NCI-H2227 (cell line): ENCODE data around the gene NCBP1.
"Not testable (repeated sequence)": the region's sequence is repeated elsewhere in the genome, so short reads cannot be mapped to it uniquely, and the experiment has no call there.

Experiments
- DNase-seq: peaks from one replicate; lab custom pipeline; 2025; ENCODE audit not compliant: unreplicated experiment; lab: John Stamatoyannopoulos, UW

The NCBP1 gene

GRCh38 chr9:97622483-97622882 is 11.1 kb upstream of the NCBP1 start:
- not testable (repeated sequence) for DNase-seq

DNA sequence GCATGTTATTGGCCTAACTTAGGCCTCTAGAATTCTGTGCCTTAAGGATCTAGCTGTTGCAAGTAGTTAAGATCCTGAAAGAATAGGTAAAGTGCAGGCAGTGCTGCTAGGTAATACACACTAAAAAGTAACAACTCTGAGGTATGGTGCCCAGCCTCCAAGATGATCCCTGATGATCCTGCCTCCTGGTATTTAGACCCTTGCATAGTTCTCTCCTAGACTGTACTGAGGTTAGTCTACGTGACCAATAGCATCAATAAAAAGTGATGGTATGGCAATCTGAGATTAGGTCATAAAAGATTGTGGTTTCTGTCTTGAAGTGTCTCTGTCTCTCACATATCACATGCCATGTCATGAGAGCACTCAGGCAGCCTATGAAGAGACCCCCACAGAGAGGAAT is 9.7 kb upstream of the NCBP1 start:
- DNase-seq, result no peak

- no peak for DNase-seq
Measured at GRCh38 chr9:97625620-97626019, 8.0 kb upstream of the NCBP1 start.

DNA sequence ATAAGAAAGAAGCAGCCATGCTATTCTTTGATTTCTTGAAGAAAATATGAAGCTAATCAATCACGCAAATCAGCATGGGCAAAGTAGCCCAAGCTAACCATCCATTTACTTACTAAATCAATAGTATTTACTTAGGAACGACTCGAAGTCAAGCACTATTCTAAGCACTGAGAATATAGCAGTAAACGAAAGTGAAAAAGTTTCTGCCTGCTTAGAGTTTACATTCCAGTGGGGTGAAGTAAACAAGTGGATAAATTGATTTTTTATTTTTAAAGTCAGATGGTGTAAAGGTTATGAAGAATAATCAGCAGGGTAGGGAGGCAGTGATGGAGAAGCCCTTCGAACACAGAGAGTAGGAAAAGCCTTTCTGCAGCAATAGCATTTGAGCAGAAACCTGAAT is 6.0 kb upstream of the NCBP1 start:
- DNase-seq, result no peak

GRCh38 chr9:97628668-97629067 is 5.0 kb upstream of the NCBP1 start:
- no peak for DNase-seq

DNA sequence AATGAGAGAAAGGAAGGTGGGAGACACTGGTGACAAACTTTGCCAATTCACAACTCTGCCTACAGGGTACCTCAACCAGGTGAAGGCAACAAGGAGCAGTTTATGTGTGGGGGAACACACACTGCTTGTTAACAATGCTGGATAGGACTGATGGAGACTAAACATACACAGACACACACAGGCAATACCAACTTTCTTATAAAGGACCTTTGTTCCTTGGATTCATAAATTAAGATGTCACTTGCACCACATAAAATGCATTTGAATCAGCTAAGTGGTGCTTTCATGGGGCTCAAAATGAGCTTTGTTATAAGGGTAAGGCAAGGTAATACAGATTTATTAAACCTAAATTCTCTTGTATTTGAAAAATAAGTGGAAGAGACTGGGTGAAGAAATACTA is 4.5 kb upstream of the NCBP1 start:
- DNase-seq, result no peak

- no peak for DNase-seq
Measured at GRCh38 chr9:97630591-97630990, 3.0 kb upstream of the NCBP1 start.

DNA sequence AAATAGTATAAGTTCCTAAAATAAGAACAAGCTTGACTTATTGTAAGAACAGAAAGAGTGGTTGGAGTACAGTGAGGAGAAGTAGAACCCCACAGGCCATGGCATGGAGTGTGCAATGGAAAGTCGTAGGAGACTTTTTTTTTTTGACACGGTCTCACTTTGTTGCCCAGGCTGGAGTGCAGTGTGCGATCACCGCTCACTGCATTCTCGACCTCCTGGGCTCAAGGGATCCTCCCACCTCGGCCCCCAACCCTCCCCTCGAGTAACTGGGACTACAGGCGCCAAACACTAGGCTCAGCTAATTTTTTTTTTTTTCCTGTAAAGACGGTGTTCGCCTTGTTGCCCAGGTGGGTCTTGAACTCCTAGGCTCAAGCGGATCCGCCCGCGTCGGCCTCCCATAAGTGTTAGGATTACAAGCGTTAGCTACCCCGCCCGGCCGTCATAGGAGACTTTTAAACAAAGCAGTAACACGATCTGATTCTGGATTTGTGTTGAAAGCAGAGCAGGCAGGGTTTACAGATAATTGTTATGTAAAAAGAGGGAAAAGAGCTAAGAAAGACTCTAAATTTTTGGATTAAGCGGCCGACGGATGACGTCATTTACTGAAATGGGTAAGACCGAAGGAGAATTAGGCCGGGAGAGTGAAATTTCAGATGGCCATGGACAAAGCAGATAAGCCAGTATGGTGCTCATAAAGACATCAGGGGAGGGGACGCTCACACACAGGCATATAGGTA is 1.2 kb upstream of the NCBP1 start:
- DNase-seq, result peak; percentile 76

DNA sequence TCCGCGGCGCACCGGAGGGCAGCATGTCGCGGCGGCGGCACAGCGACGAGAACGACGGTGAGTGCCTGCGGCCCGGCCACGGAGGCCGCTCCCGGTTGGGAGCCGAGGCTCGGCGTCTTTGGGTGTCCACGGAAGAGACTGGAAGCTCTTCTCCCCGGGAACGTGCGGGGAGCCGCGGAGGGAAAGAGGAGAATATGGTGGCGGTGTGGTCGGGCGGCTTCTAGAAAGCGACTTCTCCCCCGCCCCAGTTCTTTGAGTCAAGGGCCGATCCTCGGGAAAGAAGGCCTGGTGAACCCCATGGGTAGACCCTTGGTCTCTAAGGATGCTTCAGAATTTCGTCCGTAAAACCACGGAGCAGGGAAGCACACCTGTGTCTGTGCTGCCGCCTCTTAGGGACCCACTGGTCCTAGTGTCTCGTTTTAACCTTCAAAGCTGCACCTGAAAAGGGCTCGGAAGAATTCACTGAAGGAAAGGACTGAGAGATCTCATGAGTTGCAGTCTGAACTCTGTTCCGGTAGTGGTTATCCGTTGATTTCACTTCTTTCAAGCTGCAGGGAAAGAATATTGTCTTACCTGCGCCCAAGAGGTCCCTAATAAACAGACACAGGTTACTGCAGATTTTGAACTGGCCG is 354 bp downstream of the NCBP1 start:
- no peak for DNase-seq

DNA sequence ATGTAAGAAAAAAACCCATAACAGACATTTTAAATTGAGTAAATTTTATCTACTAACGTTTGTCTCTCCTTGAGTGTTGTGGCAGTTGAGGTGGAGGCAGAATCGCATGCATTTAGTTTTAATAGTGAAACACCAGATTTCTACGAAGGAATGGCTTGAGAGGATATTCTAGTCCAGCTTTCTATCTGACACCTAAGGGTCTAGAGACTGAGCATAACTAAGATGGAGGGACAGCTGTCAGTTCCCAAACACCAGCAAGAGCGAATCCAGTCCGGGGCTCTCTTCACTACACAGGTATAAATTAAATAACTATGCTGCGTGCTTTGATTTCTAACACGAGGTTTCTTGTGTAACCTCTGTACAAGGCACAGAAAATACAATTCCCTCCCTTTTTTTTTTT is 1.4 kb downstream of the NCBP1 start:
- DNase-seq, result no peak

DNA sequence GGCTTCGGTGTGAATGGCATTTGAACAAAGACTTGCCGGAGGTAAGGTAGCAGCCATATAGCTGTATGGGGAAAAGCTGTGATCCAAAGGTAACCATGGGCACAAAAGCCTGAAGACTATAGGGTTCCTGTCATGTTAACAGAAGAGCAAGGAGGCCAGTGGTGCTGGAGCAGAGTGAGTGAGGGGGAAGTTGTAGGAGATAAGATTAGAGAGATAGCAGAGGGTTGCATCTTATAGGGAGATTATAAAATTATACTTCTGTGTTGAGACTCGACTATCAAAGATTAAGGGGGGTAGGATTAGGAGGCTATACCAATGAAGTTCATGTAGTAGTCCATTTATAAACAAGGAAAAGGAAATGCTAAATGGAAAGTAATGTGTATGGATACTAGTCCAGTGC is 3.3 kb downstream of the NCBP1 start:
- no peak for DNase-seq

DNA sequence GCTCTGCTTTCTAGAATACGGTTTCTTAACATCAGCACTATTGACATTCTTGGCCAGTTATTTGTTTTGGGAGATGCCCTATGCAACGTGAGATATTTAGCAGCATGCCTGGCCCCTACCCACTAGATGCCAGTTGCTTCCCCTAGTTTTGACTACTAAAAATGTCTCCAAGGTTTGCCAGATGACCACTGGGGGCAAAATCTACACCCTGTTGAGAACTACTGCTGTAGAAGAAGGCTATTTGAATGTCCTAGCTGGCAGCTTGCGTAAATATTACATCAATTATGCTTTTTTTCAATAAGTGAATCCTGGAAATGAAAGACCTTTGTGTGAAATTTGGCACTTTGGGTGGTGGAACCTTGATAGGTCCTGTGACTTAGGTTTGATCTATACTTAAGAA is 5.0 kb downstream of the NCBP1 start:
- peak; percentile 1 for DNase-seq

DNA sequence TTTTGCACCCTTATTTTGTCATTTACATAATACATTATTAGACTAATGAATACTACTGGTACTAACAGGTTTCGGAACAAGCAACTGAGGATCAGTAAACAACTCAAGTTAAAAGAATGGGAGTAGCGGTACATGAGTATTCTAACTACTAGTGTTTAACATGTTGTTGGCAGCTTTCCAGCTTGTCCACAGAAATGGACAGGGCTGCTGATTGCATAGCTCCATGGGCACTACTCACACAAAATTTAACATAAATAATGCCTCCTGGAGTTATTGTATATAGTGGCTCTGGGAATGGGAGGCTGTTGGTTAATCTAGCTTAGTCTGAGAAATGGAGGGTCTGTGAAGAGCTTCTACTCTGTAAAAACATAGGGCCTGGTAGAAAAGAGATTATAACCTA is 6.7 kb downstream of the NCBP1 start:
- peak; percentile 65 for DNase-seq

- DNase-seq, result no peak
Measured at GRCh38 chr9:97645720-97646119, 12.1 kb downstream of the NCBP1 start.

DNA sequence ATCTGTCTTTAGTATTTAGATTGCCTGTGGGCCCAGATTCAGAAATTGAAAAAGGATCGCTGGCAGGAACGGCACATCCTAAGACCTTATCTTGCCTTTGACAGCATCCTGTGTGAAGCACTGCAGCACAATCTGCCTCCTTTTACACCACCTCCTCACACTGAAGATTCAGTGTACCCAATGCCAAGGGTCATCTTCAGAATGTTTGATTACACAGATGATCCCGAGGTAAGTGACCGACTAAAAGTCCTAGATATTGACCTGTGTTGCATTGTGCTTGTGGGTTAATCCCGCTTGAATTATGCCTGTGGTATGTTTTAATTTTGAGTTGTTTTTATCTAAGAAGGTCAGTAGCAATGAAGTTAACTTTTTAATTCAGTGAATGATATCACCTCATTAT is 14.4 kb downstream of the NCBP1 start:
- DNase-seq, result no peak

GRCh38 chr9:97651646-97652045 is 18.0 kb downstream of the NCBP1 start:
- DNase-seq, result no peak

DNA sequence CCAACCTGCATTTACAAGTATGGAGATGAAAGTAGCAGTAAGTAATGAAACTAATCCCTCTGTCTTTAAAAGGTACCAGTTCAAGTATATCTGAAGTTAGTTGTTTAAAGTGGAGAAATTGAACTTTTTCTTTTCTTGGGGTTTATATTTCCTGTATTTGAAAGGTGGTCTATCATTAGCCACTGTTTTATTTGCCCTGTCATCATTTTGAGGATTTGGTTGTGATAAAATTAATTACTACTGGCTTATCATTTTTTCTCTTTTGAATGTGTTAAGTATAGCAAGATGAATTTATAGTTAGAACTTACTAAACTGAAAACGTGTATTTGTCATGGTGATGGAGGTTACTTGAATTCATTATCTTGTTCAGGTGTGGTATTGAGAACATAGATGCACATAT is 25.1 kb downstream of the NCBP1 start:
- no peak for DNase-seq

GRCh38 chr9:97659771-97660170 is 26.1 kb downstream of the NCBP1 start:
- no peak for DNase-seq

DNA sequence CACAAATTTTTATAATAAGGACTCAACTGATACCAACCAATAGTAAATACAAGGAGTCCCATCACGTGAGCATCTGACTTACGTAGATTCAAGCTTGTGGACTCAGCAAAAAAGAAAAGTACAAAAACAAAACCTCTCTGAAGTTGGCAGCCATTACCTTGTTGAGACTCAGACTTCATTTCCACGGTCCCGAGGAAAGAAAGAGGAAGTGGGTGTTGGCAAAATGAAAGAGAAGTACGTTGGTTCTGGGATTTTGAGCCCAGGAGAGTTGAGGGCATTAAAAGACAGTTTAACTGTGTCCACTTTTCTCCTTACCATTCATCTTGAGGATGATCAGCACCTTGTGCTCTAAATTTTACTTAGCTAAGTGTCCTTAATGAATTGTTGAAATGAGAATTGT is 26.7 kb downstream of the NCBP1 start:
- no peak for DNase-seq

DNA sequence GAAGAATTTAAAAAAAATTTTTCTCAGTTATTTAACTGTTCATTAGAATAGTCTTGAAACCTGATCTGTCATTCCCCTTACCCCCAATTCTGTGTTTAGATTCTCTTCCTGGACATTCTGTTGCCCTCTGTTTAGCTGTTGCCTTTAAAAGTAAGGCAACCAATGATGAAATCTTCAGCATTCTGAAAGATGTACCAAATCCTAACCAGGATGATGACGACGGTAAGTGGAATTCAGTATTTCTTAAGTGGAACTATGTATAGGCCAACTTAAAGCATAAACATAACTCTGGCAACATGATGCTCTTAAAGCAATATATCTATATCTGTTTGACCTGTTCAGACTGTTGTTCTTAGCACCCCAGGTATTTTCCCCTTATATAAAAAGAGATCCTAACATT is 27.2 kb downstream of the NCBP1 start:
- DNase-seq, result no peak

GRCh38 chr9:97665742-97666141 is 32.1 kb downstream of the NCBP1 start:
- no peak for DNase-seq

DNA sequence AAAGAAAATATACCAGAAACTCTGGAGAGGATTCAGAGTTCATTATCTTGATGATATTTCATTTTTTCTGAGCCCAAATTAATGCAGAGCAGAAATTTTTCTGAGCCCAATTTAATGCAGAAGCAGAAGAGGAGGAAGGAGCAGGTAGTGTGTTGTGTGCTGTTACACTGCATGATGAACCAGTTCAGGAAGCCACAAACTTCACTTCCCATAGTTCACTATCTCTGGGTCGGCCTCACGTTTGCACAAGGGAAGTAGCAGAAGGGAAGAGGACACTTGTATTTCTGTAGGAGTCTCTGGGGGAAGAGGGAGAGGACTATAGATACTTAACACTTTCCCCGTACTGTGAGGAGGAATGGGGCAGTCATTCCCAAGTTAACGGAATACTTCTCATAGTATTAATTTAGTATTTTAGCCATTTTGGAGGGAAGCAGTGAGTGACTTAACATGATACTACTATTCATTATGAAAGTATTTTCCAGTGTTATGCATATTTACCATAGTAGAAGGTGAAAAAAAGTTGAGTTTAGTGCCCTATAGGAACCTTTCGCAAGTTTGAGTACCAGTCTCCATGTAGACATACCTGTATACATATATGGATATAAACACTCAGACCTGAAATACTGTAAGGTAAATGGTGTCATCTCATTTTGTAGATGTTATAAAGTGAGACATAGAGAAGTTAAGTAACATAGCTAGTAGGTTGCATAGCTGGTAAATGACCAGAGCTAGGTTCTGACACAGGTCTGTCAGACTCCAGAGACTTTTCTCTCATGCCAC is 33.5 kb downstream of the NCBP1 start:
- DNase-seq, result no peak
